Measurements from ENCODE around the gene GTF2IRD1. TPM values are rescaled to one million over a fixed set of nuclear protein-coding genes. Genes with fewer than 3 reads are reported as not detected.
"Not testable (repeated sequence)": the region's sequence is repeated elsewhere in the genome, so short reads cannot be mapped to it uniquely, and the experiment has no call there.

GTF2IRD1 gene
- total RNA-seq, 2 experiments from 2014 or later = 0.94 to 1.3 TPM

DNA sequence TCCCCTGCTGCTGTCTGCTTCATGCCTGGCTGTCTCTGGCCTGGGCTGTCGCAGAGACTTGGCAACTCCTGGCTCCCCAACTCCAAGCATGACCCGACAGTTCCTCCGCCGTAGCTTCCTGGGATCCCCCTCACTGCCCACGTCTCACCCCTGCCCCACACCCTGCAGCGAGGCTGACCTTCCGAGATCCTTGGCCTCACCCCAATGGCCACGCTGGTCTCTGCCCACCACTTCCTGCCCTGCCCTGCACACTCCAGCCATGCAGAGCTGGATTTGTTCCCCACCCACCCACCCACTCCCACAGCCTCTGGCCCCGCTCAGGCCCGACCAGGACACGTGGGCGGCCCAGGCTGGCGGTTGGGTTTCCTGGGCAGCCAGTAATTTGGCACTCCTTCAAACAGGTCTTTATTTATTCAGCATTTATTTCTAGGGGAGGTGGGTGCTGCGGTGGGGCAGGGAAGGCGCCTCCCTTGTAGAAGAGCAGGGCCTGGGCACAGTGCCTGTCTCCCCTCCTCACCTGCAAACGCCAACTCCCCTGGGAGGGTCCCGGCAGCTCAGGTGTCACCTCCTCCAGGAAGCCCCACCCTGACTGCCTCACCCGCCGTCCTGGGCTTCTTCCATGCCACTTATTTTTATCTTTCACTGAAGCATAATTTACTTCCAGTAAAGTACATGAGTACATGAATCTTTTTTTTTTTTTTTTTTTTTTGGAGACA, 25.5 kb downstream of the GTF2IRD1 start:
- CTCF ChIA-PET = interaction anchor here (0.6 to 0.7 kb wide), 2 partner anchors 160 to 418 kb away, joined by 3 read pairs; no protein-coding TSS in a partner anchor

DNA sequence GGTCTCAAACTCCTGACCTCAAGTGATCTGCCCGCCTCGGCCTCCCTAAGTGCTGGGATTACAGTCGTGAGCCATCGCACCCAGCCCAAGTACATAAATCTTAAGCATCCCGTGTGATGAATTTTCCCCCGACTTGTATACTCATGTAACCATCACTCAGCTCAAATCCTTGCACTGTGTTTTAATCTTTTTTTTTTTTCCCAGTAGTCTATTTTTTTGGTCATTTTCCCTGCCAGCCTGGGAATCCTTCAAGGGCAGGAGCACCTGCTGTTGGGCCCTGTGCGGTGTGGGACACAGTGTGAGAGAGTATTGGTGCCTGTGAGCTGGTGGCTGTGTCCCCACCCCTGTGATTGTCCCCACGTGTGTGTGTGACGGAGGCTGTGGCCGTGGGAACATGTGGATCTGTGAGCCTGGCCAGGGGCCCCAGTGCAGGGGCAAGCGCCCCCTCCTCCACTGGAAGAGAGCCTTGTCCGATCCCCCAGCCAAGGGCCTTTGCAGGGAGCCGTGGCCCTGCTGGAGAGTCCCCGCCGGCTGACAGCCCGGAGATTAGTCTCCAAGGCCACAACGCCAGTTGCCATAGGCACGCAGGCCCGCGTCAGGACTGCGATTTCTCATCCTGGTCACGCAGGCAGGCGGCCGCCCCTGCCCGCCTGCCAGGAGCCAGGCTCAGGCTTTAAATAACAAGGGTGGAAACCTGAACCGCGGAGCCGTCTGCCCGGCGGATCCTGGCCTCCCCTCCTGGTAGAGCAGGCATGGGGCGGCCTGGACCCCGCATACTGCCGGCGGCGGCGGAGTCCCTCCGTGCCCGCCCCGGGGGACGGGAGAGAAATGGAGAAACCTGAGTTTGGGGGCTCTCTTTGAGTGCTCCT, 26.5 kb downstream of the GTF2IRD1 start:
- peaks cover 3% of the 10 kb centered on the region for H3K27me3 Mint-ChIP-seq
- no peak overlapping the region for H3K27ac Mint-ChIP-seq
- H3K4me1 Mint-ChIP-seq = no peaks in the 10 kb centered on the region
- no peaks in the 10 kb centered on the region for H3K9me3 Mint-ChIP-seq
- no peak for DNase-seq
- no peaks in the 10 kb centered on the region for H3K36me3 Mint-ChIP-seq (ENCODE audit: low read depth)
- ChIA-PET CTCF (interaction anchor here (0.6 kb wide), 1 partner anchor 159 kb away, joined by 3 read pairs; no protein-coding TSS in a partner anchor), POLR2A (interaction anchor here (0.6 kb wide), 1 partner anchor 161 kb away, joined by 9 read pairs; no protein-coding TSS in a partner anchor)
- no peak overlapping the region for H3K4me3 Mint-ChIP-seq

More for the DNA sequence above, 25.5 kb downstream of the GTF2IRD1 start:
- H3K36me3 Mint-ChIP-seq (ENCODE audit: low read depth) = no peaks in the 10 kb centered on the region
- no peak for DNase-seq
- peaks cover 3% of the 10 kb centered on the region for H3K27me3 Mint-ChIP-seq
- H3K9me3 Mint-ChIP-seq = no peaks in the 10 kb centered on the region
- POLR2A ChIA-PET = interaction anchor here (0.6 kb wide), 1 partner anchor 160 kb away, joined by 9 read pairs; no protein-coding TSS in a partner anchor
- no peaks in the 10 kb centered on the region for H3K4me1 Mint-ChIP-seq
- no peak overlapping the region for H3K4me3 Mint-ChIP-seq
- no peak overlapping the region for H3K27ac Mint-ChIP-seq

DNA sequence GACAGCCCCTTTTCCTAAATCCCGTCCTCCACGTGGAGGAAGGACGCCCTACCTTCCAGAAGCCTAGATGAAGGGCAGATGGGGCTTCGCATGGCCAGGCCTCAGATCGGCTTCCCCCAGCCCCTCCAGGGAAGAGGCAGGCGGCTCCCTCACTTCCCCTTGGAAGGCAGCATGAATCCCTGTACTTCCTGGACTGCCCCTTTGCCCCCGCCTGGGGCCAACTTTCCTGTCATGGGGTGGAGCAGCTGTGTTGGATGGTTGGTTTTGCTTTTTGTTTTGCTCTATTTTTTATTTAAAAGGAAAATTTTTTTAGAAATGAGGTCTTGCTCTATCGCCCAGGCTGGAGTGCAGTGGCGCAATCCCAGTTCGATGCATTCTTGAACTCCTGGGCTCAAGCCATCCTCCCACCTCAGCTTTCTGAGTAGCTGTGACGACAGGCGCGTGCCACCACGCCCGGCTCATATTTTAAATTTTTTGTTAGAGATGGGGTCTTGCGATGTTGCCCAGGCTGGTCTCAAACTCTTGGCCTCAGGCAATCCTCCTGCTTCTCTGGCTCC, 27.2 kb downstream of the GTF2IRD1 start:
- Mint-ChIP-seq H3K27me3 (peaks cover 3% of the 10 kb centered on the region), H3K4me3 (no peak overlapping the region), H3K27ac (no peak overlapping the region), H3K36me3 (ENCODE audit: low read depth) (no peaks in the 10 kb centered on the region), H3K9me3 (no peaks in the 10 kb centered on the region), H3K4me1 (no peaks in the 10 kb centered on the region)
- ChIA-PET CTCF (no interaction called here), POLR2A (no interaction called here)
- no peak for DNase-seq

DNA sequence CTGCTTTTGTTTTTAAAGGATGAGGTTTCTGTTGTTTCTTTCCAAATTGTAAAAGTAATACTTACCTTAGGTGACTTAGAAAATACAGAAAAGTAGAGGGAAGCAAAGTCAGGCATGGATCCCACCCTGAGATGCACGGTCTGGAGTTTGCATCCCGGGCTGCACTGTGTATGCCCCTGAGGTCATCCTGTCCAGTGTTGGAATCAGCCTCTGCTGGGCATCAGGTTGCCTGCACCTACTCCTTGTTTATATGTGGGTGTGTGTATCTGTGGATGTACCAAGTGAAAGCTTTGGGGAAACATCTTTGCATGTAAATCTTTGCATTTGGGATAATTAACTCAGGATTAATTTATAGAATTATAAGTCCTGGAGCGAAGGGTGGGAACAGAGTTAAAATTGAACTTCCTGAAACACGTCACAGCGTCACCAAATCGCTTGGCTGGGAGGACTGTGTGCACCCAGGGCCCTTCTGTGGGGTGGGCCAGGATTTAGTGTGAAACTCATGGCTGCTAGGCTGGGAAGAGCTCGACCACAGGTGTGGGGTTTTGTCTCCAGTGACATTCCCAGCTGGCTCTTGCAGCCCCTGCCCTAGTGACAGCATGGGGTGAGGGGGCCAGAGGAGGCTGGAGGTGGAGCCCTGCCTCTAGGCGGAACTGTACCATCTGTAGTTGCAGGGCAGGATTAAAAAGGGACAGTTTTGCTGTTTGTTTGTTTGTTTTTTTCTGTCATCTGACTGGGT, 27.9 kb downstream of the GTF2IRD1 start:
- CTCF ChIA-PET = no interaction called here
- H3K9me3 Mint-ChIP-seq = no peaks in the 10 kb centered on the region
- POLR2A ChIA-PET = no interaction called here
- no peak overlapping the region for H3K27ac Mint-ChIP-seq
- no peaks in the 10 kb centered on the region for H3K36me3 Mint-ChIP-seq (ENCODE audit: low read depth)
- no peak overlapping the region for H3K4me3 Mint-ChIP-seq
- no peak for DNase-seq
- no peaks in the 10 kb centered on the region for H3K4me1 Mint-ChIP-seq
- peaks cover 3% of the 10 kb centered on the region for H3K27me3 Mint-ChIP-seq

DNA sequence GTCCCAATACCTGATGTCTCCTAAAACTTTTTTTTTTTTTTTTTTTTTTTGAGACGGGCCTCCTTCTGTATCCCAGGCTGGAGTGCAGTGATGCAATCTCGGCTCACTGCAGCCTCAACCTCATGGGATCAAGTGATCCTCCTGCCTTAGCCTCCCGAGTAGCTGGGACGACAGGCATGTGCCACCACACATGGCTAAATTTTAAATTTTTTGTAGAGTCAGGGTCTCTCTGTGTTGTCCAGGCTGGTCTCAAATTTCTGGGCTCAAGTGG, 28.4 kb downstream of the GTF2IRD1 start:
- H3K9me3 Mint-ChIP-seq = no peaks in the 10 kb centered on the region
- H3K27me3 Mint-ChIP-seq = peaks cover 3% of the 10 kb centered on the region
- POLR2A ChIA-PET = no interaction called here
- no peak for DNase-seq
- no peak overlapping the region for H3K4me3 Mint-ChIP-seq
- H3K4me1 Mint-ChIP-seq = no peaks in the 10 kb centered on the region
- no peak overlapping the region for H3K27ac Mint-ChIP-seq
- CTCF ChIA-PET = no interaction called here
- H3K36me3 Mint-ChIP-seq (ENCODE audit: low read depth) = no peaks in the 10 kb centered on the region

DNA sequence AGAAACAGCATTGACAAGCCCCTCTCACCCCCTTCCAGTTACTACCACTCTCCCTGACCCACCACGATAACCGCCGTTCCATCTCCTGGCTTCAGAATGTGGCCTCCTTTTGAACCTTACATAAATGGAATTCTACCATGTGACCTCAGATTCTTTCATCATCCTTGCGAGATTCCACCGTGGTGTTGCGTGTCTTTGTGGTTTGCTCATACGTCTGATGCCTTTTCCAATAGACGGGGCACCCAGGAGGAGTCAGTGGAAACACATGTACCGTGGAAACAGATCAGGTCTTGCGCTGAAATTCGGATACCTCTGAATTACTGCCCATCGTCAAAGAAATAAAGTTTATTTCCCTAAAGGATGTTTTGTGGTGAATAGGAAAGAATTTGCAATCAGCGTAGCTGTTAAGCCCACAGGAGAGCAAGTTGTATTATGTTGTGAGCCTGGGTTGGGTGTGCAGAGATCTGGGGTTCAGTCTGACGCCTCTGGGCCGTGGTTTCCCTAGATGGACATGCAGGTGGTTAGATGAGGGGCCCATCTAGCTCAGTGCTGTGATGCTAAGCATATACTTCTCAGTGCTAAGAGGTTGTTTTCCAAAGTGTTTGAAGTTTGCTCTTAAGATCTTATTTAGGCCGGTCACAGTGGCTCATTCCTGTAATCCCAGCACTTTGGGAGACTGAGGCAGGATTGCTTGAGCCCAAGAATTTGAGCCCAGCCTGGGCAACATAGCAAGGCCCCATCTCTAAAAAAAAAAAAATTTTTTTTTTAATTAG, 29.1 kb downstream of the GTF2IRD1 start:
- CTCF ChIA-PET = interaction anchor here (0.5 to 0.9 kb wide), 2 partner anchors 23 to 1246 kb away, joined by 3 read pairs; no protein-coding TSS in a partner anchor
- DNase-seq = no peak
- Mint-ChIP-seq H3K36me3 (ENCODE audit: low read depth) (no peaks in the 10 kb centered on the region), H3K27ac (no peak overlapping the region), H3K9me3 (no peaks in the 10 kb centered on the region), H3K27me3 (peaks cover 3% of the 10 kb centered on the region), H3K4me1 (no peaks in the 10 kb centered on the region), H3K4me3 (no peak overlapping the region)
- POLR2A ChIA-PET = no interaction called here

DNA sequence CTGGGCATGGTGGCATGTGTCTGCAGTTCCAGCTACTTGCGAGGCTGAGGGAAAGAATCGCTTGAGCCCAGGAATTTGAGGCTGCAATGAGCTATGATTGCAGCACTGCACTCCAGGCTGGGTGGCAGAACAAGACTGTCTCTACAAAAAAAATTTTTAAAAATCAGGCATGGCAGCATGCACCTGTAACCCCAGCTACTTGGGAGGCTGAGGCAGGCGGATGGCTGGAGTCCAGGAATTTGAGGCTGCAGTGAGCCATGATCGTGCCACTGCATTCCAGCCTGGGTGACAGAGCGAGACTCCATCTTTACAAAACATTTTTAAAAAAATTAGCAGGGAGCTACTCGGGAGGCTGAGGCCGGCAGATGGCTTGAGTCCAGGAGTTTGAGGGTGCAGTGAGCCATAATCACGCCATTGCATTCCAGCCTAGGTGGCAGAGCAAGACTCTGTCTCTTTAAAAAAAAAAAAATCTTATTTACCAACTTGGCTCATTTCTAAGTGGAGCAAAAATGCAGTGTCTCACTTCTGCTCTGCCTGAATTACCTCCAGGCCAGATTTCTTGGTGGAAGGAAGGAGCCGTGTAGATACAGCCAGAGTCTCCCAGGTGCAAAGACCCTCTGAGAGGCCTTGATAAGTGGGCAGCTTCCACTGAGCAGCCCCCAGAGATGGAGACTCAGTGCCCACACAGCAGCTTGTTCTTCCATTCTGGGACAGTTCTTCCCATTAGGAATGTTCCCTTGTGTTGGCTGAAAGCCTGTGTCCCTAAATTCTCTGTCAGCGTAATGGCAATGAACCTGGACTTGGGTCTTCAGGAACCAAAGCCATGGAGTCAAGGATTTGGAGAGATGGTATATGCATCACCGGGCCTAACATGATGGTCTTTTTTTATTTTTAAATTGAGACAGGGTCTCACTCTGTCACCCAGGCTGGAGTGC, 30.0 kb downstream of the GTF2IRD1 start:
- no peak overlapping the region for H3K4me3 Mint-ChIP-seq
- DNase-seq = no peak
- H3K4me1 Mint-ChIP-seq = no peaks in the 10 kb centered on the region
- POLR2A ChIA-PET = no interaction called here
- no peaks in the 10 kb centered on the region for H3K36me3 Mint-ChIP-seq (ENCODE audit: low read depth)
- H3K27ac Mint-ChIP-seq = no peak overlapping the region
- CTCF ChIA-PET = interaction anchor here (0.5 to 1.0 kb wide), 3 partner anchors 24 to 1245 kb away, joined by 3 read pairs; no protein-coding TSS in a partner anchor
- H3K27me3 Mint-ChIP-seq = peaks cover 3% of the 10 kb centered on the region
- H3K9me3 Mint-ChIP-seq = no peaks in the 10 kb centered on the region

DNA sequence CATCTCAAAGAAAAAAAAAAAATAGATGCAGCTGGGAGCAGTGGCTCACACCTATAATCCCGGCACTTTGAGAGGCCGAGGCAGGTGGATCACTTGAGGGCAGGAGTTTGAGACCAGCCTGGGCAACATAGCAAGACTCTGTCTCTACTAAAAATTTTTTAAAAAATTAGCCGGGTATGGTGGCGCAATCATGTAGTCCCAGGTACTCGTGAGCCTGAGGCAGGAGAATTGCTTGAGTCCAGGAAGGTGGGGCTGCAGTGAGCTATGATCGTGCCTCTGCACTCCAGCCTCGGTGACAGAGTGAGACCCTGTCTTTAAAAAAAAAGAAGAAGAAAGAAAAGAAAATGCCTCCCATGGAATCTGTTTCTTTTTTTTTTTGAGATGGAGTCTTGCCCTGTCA, 31.9 kb downstream of the GTF2IRD1 start:
- CTCF ChIA-PET = no interaction called here
- Mint-ChIP-seq H3K27me3 (no peaks in the 10 kb centered on the region), H3K9me3 (no peaks in the 10 kb centered on the region), H3K4me1 (no peaks in the 10 kb centered on the region), H3K4me3 (no peak overlapping the region), H3K27ac (no peak overlapping the region), H3K36me3 (ENCODE audit: low read depth) (no peaks in the 10 kb centered on the region)
- no peak for DNase-seq
- POLR2A ChIA-PET = no interaction called here

DNA sequence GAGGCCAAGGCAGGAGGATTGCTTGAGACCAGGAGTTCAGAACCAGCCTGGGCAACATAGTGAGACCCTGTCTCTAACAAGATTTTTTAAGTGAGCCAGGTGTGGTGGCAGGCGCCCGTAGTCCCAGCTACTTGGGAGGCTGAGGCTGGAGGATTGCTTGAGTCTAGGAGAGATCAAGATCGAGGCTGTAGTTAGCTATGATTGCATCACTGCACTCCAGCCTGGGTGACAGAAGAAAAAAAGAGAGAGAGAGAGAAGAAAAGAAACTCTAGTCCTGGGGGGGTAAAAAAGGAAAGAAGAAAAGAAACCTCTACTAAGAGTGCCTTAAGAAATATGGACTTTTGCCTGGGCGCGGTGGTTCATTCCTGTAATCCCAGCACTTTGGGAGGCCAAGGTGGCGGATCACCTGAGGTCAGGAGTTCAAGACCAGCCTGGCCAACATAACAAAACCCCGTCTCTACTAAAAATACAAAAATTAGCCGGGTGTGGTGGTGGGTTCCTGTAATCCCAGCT, 34.9 kb downstream of the GTF2IRD1 start:
- H3K27me3 Mint-ChIP-seq; DNase-seq; H3K9me3 Mint-ChIP-seq; POLR2A ChIA-PET; H3K27ac Mint-ChIP-seq; H3K36me3 Mint-ChIP-seq (ENCODE audit: low read depth); H3K4me3 Mint-ChIP-seq; H3K4me1 Mint-ChIP-seq: not testable (repeated sequence)
- CTCF ChIA-PET = interaction anchor here (0.7 kb wide), 1 partner anchor 74 kb away, joined by 4 read pairs; no protein-coding TSS in a partner anchor

DNA sequence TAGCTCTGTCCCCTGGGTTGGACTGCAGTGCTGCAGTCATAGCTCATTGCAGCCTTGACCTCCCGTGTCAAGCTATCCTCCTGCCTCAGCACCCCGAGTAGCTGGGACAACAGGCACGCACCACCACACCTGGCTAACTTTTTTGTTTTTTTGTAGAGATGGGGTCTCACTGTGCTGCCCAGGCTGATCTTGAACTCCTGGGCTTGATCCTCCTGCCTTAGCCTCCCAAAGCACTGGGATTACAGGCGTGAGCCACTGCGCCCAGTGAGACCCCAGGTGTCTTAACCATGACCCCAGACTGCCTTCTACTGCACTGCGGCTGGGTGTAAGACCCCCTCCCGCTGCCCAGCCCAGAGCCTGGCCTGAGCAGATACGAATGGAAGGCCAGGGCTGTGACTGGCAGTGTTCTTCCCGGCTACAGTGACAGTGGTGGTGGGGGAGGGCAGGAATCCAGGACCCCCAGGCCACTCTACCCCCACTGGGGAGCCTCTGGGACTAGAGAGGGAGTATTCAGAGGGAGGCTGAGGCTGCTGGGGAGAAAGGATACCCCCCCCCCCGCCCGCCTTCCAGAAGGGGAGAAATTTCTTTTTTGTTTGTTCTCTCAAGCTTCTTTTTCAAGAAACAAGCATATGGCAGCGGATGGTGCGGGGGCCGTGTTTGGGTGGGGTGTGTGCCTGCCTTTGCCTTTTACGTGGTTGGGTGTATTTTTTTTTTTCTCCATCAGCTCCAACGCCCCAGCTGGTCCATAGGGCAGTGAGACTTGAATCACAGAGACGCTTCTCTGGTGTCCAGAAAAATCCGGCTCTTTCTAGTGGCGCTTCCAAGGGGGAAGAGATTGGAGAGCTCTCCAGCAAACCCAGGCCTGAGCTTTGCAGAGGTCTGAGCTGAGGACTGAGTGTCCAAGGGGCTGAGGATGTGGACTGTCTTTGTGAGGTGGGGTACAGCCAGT, 36.6 kb downstream of the GTF2IRD1 start:
- no peak overlapping the region for H3K4me3 Mint-ChIP-seq
- no peaks in the 10 kb centered on the region for H3K4me1 Mint-ChIP-seq
- no peak for DNase-seq
- peak overlapping the region; percentile 6 for H3K27ac Mint-ChIP-seq
- POLR2A ChIA-PET = no interaction called here
- no peaks in the 10 kb centered on the region for H3K9me3 Mint-ChIP-seq
- CTCF ChIA-PET = interaction anchor here (0.5 to 1.1 kb wide), 4 partner anchors 16 to 709 kb away, joined by 3 read pairs; no protein-coding TSS in a partner anchor
- no peaks in the 10 kb centered on the region for H3K36me3 Mint-ChIP-seq (ENCODE audit: low read depth)
- H3K27me3 Mint-ChIP-seq = no peaks in the 10 kb centered on the region
